HepG2 (cell line): ENCODE data around the gene GNGT2. TPM values are rescaled to one million over a fixed set of nuclear protein-coding genes. Genes with fewer than 3 reads are reported as not detected.

Experiments used
- IRX3 ChIP-seq: sonication (generic); formaldehyde crosslinking; IDR thresholded peaks from 2 replicates; pipeline ENCODE4 v1.8.1; 2023; ENCODE audit warnings: mild to moderate bottlenecking, low read depth, missing genetic modification reagents, borderline replicate concordance
- KDM4B ChIP-seq: sonication (generic); formaldehyde crosslinking; IDR thresholded peaks from 2 replicates; pipeline ENCODE4 v1.4.0; 2020; ENCODE audit warnings: missing genetic modification reagents
- NR2C2 ChIP-seq: sonication (generic); formaldehyde crosslinking; IDR thresholded peaks from 2 replicates; pipeline ENCODE4 v1.4.0; 2020; ENCODE audit warnings: missing genetic modification reagents, mild to moderate bottlenecking, moderate library complexity, borderline replicate concordance
- SMAD9 ChIP-seq: sonication (generic); formaldehyde crosslinking; IDR thresholded peaks from 2 replicates; pipeline ENCODE4 v1.5.1; 2020; ENCODE audit warnings: mild to moderate bottlenecking, missing genetic modification reagents
- ZBTB7A ChIP-seq: sonication (generic); formaldehyde crosslinking; IDR thresholded peaks from 2 replicates; pipeline ENCODE4 v1.8.0; 2022; ENCODE audit warnings: mild to moderate bottlenecking, missing genetic modification reagents
- ZNF232 ChIP-seq: sonication (generic); formaldehyde crosslinking; IDR thresholded peaks from 2 replicates; pipeline ENCODE4 v1.4.0; 2020; ENCODE audit warnings: missing genetic modification reagents, borderline replicate concordance
- ZNF674 ChIP-seq: sonication (generic); formaldehyde crosslinking; IDR thresholded peaks from 2 replicates; pipeline ENCODE4 v1.5.0; 2020; ENCODE audit warnings: low read depth, mild to moderate bottlenecking, missing genetic modification reagents
- polyA plus RNA-seq, 8 experiments: library from polyadenylated mRNA; depleted of rRNA in 3 of 8; stranded (reverse) in 7 of 8; unstranded in 1 of 8; fragments of >200 nt; fragmentation: Illumina TruSeq in 4 of 8; extraction: Trizol in 4 of 8; gene quantifications; 2 replicates each; pipeline versions ENCODE4 v1.2.1 to v1.2.3, GENCODE V29; 2011 to 2016; ENCODE audit warnings: low read depth in 4 of 8, missing spikeins in 1 of 8, mixed read lengths in 1 of 8; ENCODE audit not compliant: insufficient read depth in 1 of 8
- total RNA-seq, 5 experiments: library from RNA; depleted of rRNA; stranded (reverse); fragments of >200 nt; fragmentation: Illumina TruSeq; extraction: Trizol; gene quantifications; 2 replicates each; pipeline ENCODE4 v1.2.3, GENCODE V29; 2016; ENCODE audit warnings: low read depth in 1 of 5
- TF ChIP-seq, protein P1 (sequence below): sonication (generic); formaldehyde crosslinking; IDR thresholded peaks from 2 replicates; pipeline ENCODE4 v1.5.1; 2020; ENCODE audit warnings: missing genetic modification reagents, mild to moderate bottlenecking, borderline replicate concordance
- TF ChIP-seq, protein P2 (sequence below): sonication (generic); formaldehyde crosslinking; IDR thresholded peaks from 2 replicates; pipeline ENCODE4 v1.4.0; 2020; ENCODE audit warnings: mild to moderate bottlenecking, missing genetic modification reagents
- TF ChIP-seq, protein P3 (sequence below): sonication (generic); formaldehyde crosslinking; IDR thresholded peaks from 2 replicates; pipeline ENCODE4 v1.5.0; 2020; ENCODE audit warnings: missing genetic modification reagents
- TF ChIP-seq, protein P4 (sequence below): sonication (generic); formaldehyde crosslinking; IDR thresholded peaks from 2 replicates; pipeline ENCODE4 v1.8.0; 2022; ENCODE audit warnings: mild to moderate bottlenecking, missing genetic modification reagents
- TF ChIP-seq, protein P5 (sequence below): sonication (generic); formaldehyde crosslinking; IDR thresholded peaks from 2 replicates; pipeline ENCODE4 v1.4.0; 2020; ENCODE audit warnings: low read depth, missing genetic modification reagents
- TF ChIP-seq, protein P6 (sequence below), 2 experiments: sonication (generic) in 1 of 2; formaldehyde crosslinking in 1 of 2; IDR thresholded peaks; 2 replicates each; pipeline versions ENCODE4 v1.4.0 to v1.6.1; 2016 to 2020; ENCODE audit warnings: borderline replicate concordance in 1 of 2, low read depth in 1 of 2, mild to moderate bottlenecking in 1 of 2, missing genetic modification reagents in 1 of 2

The GNGT2 gene
- total and polyA plus RNA-seq, 2 of the 13 experiments (the other 11 are each of a cell fraction or from before 2014, with no cell fraction given): not detected

DNA sequence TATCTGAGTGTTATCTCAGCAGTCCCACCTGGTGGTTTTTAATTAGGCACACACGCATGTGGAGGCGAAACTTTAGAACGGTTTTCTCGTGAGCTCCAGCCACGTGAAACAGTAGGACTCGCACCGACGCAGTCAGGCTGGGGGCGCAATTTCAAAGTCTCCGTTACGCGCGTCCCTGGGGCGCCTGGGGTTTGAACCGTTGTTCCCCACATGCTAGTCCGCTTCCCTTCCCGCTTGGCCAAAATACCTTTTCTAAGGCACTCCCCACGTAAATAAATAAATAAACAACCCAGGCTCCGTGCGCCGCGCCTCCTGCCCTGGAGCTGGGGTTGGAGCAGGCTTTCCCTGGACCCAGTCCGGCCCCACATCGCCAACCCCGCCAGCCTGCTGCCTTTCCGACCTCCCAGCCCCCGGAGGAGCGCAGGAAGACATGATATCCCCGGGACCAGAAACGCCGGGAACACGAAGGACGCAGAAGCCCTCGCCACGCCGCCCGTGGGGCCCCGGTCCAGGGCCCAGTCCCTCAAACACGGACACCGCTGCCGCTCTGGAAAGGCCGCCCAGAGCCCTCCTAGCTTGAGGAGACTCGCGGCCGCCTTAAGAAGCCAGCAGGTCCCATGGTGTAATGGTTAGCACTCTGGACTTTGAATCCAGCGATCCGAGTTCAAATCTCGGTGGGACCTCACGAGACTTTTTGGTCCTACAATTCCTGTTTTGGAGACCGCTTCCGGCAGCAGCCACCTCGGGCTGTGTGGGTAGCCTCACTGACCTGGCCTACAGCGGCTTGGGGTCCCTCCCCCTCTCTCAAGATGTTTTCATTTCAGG, 18.2 kb downstream of the GNGT2 start (continued):
- TF ChIP-seq, protein P1, sequence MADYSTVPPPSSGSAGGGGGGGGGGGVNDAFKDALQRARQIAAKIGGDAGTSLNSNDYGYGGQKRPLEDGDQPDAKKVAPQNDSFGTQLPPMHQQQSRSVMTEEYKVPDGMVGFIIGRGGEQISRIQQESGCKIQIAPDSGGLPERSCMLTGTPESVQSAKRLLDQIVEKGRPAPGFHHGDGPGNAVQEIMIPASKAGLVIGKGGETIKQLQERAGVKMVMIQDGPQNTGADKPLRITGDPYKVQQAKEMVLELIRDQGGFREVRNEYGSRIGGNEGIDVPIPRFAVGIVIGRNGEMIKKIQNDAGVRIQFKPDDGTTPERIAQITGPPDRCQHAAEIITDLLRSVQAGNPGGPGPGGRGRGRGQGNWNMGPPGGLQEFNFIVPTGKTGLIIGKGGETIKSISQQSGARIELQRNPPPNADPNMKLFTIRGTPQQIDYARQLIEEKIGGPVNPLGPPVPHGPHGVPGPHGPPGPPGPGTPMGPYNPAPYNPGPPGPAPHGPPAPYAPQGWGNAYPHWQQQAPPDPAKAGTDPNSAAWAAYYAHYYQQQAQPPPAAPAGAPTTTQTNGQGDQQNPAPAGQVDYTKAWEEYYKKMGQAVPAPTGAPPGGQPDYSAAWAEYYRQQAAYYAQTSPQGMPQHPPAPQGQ: no peak; the same call in 1 of the 2 replicates
- peak; percentile 90 for TF ChIP-seq SMAD9 (CRISPR knock-in tag)
- peak; percentile 99 for TF ChIP-seq IRX3 (CRISPR knock-in tag)
- TF ChIP-seq ZNF674 (CRISPR knock-in tag): no peak
- TF ChIP-seq, protein P2, sequence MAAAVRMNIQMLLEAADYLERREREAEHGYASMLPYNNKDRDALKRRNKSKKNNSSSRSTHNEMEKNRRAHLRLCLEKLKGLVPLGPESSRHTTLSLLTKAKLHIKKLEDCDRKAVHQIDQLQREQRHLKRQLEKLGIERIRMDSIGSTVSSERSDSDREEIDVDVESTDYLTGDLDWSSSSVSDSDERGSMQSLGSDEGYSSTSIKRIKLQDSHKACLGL: peak; percentile 46; the same call in 1 of the 2 replicates
- TF ChIP-seq, protein P3, sequence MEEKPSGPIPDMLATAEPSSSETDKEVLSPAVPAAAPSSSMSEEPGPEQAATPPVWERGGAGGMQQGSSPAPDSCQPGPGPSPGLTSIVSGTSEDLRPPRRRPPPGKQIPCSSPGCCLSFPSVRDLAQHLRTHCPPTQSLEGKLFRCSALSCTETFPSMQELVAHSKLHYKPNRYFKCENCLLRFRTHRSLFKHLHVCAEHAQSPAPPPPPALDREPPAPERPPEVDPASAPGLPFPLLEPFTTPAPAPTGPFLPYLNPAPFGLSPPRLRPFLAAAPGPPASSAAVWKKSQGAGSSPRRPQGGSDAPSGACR (CRISPR knock-in tag): 0 out of 2 replicates have a peak, but pooled peaks have one; percentile 61
- TF ChIP-seq, protein P4, sequence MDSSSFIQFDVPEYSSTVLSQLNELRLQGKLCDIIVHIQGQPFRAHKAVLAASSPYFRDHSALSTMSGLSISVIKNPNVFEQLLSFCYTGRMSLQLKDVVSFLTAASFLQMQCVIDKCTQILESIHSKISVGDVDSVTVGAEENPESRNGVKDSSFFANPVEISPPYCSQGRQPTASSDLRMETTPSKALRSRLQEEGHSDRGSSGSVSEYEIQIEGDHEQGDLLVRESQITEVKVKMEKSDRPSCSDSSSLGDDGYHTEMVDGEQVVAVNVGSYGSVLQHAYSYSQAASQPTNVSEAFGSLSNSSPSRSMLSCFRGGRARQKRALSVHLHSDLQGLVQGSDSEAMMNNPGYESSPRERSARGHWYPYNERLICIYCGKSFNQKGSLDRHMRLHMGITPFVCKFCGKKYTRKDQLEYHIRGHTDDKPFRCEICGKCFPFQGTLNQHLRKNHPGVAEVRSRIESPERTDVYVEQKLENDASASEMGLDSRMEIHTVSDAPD: peak; percentile 89
- peak; percentile 48; the same call in 1 of the 2 replicates for TF ChIP-seq NR2C2 (CRISPR knock-in tag)
- peak; percentile 90; the same call in 1 of the 2 replicates for TF ChIP-seq ZNF232
- TF ChIP-seq, protein P5, sequence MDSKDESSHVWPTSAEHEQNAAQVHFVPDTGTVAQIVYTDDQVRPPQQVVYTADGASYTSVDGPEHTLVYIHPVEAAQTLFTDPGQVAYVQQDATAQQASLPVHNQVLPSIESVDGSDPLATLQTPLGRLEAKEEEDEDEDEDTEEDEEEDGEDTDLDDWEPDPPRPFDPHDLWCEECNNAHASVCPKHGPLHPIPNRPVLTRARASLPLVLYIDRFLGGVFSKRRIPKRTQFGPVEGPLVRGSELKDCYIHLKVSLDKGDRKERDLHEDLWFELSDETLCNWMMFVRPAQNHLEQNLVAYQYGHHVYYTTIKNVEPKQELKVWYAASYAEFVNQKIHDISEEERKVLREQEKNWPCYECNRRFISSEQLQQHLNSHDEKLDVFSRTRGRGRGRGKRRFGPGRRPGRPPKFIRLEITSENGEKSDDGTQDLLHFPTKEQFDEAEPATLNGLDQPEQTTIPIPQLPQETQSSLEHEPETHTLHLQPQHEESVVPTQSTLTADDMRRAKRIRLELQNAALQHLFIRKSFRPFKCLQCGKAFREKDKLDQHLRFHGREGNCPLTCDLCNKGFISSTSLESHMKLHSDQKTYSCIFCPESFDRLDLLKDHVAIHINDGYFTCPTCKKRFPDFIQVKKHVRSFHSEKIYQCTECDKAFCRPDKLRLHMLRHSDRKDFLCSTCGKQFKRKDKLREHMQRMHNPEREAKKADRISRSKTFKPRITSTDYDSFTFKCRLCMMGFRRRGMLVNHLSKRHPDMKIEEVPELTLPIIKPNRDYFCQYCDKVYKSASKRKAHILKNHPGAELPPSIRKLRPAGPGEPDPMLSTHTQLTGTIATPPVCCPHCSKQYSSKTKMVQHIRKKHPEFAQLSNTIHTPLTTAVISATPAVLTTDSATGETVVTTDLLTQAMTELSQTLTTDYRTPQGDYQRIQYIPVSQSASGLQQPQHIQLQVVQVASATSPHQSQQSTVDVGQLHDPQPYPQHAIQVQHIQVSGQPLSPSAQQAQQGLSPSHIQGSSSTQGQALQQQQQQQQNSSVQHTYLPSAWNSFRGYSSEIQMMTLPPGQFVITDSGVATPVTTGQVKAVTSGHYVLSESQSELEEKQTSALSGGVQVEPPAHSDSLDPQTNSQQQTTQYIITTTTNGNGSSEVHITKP (CRISPR knock-in tag): peak; percentile 84
- peak; percentile 79 for TF ChIP-seq ZBTB7A
- TF ChIP-seq, protein P6, sequence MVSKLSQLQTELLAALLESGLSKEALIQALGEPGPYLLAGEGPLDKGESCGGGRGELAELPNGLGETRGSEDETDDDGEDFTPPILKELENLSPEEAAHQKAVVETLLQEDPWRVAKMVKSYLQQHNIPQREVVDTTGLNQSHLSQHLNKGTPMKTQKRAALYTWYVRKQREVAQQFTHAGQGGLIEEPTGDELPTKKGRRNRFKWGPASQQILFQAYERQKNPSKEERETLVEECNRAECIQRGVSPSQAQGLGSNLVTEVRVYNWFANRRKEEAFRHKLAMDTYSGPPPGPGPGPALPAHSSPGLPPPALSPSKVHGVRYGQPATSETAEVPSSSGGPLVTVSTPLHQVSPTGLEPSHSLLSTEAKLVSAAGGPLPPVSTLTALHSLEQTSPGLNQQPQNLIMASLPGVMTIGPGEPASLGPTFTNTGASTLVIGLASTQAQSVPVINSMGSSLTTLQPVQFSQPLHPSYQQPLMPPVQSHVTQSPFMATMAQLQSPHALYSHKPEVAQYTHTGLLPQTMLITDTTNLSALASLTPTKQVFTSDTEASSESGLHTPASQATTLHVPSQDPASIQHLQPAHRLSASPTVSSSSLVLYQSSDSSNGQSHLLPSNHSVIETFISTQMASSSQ (IDR thresholded peaks at IDR 0.05; ENCODE audit: low read depth): no peak
- TF ChIP-seq, protein P6 (CRISPR knock-in tag; IDR thresholded peaks at IDR 0.05; ENCODE audit: borderline replicate concordance): peak; percentile 27; the same call in 1 of the 2 replicates
- TF ChIP-seq KDM4B (CRISPR knock-in tag): peak; percentile 48; the same call in 1 of the 2 replicates
